ENCODE measurements around the gene MPPED1.

The MPPED1 gene

DNA sequence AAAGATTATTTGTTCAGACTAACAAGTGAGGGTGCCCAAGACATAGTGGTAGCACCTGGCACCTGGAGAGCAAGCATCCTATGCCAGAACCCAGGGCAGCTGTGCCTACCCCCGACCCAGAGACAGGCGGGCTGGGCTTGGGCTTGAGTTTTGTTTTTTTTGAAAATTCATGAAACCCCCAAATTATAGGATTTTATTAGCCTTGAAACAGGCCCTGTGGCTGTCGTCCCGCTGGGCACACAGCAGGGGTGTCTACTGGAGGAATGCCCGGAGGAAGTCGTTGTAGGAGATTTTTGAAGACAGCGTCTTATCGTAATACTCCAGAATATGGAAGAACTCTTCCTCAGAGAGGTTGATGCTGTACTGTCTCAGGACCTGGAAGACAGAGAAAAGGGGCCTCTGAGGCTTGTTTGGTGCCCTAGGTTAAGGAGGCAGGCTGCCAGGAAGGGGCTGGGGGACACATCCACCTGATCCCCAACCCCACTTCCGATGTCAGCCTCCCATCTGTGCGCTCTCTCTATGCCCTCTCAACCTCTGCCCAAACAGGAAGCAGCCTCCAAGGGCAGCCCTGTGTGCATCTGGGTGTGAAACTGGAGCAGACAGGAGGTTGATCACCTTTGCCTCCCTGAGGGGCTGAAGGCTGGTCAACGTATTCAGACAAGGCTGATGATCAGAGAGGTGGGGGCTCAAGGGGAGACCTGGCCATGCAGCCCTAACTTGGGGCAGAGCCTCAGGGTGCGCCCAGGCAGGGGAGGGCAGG, 117.0 kb downstream of the MPPED1 start:
- no peak overlapping the region for H3K4me2 ChIP-seq (ENCODE audit: low read length, poor library complexity, severe bottlenecking)
- H3K9me3 ChIP-seq (ENCODE audit: control insufficient read depth, low read length) = peaks cover 6% of the 10 kb centered on the region
- H3K9ac ChIP-seq (ENCODE audit: low read length) = no peak overlapping the region
- H3K23ac ChIP-seq (ENCODE audit: low read length in 2 of 2) = no peak overlapping the region
- no peak overlapping the region for H2BK15ac ChIP-seq (ENCODE audit: low read depth, poor library complexity, severe bottlenecking)
- no peak overlapping the region for H3K4me3 ChIP-seq (ENCODE audit: insufficient read depth in 1 of 2, low read depth in 1 of 2, low read length in 2 of 2)
- peaks cover 0 to 3% of the 10 kb centered on the region in 2 experiments for H3K36me3 ChIP-seq (ENCODE audit: control insufficient read depth in 1 of 2, insufficient read depth in 2 of 2, low read depth in 1 of 2, low read length in 2 of 2)
- H2AK5ac ChIP-seq (ENCODE audit: low read length, severe bottlenecking) = no peak overlapping the region
- H2BK5ac ChIP-seq (ENCODE audit: low read depth, low read length, poor library complexity, severe bottlenecking) = no peak overlapping the region
- no peaks in the 10 kb centered on the region for H3K4me1 ChIP-seq (ENCODE audit: control insufficient read depth, insufficient read depth, low read depth, low read length)
- H2BK12ac ChIP-seq (ENCODE audit: low read length in 2 of 2) = no peak overlapping the region
- no peak overlapping the region for H3K4ac ChIP-seq (ENCODE audit: low read depth in 1 of 2, low read length in 2 of 2)
- no peak overlapping the region for H3K18ac ChIP-seq (ENCODE audit: low read depth in 1 of 2, low read length in 2 of 2)
- H2AFZ ChIP-seq (ENCODE audit: low read depth, low read length) = no peak overlapping the region
- 77% methylated on average over 8 of the region's 12 CpGs for WGBS
- H2BK120ac ChIP-seq (ENCODE audit: low read depth, low read length) = no peak overlapping the region
- H3K27ac ChIP-seq (ENCODE audit: low read length, poor library complexity, severe bottlenecking) = no peak overlapping the region
- no peak overlapping the region for H4K91ac ChIP-seq (ENCODE audit: low read length)
- no peak overlapping the region for H4K8ac ChIP-seq (ENCODE audit: low read length)
- DNase-seq = no peak
- H3K14ac ChIP-seq (ENCODE audit: low read length in 2 of 2) = no peak overlapping the region
- no peaks in the 10 kb centered on the region for H3K79me1 ChIP-seq (replicated peaks; ENCODE audit: low read length, poor library complexity, severe bottlenecking)
- H3K27me3 ChIP-seq (ENCODE audit: control insufficient read depth in 1 of 2, insufficient read depth in 1 of 2, low read length in 2 of 2) = peaks cover 0 to 20% of the 10 kb centered on the region in 2 experiments

DNA sequence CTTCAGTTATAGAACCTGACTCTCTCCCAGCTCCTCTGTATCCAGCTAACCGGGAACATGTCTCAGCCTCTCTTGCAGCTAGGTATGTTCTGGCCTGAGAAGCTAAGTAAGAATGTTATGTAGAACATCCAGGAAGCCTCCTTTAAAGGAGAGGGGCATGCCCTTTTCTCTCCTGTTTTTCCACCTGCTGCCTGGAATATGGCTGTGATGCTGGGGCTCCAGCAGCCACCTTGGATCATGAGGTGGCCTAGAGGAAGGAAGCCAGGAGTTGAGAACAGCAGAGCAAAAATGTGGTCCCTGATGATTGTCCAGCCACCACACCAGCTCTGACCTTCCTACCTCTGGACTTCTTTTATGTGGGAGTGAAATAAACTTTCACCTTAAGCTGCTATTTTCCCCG, 117.6 kb downstream of the MPPED1 start:
- 83% methylated on average over 1 of the region's 2 CpGs for WGBS
- H3K79me1 ChIP-seq (replicated peaks; ENCODE audit: low read length, poor library complexity, severe bottlenecking) = no peaks in the 10 kb centered on the region
- H3K9ac ChIP-seq (ENCODE audit: low read length) = no peak overlapping the region
- no peak for DNase-seq
- H2BK12ac ChIP-seq (ENCODE audit: low read length in 2 of 2) = no peak overlapping the region
- no peak overlapping the region for H4K91ac ChIP-seq (ENCODE audit: low read length)
- no peak overlapping the region for H3K4me3 ChIP-seq (ENCODE audit: insufficient read depth in 1 of 2, low read depth in 1 of 2, low read length in 2 of 2)
- H2AFZ ChIP-seq (ENCODE audit: low read depth, low read length) = no peak overlapping the region
- H3K4ac ChIP-seq (ENCODE audit: low read depth in 1 of 2, low read length in 2 of 2) = no peak overlapping the region
- no peak overlapping the region for H3K27ac ChIP-seq (ENCODE audit: low read length, poor library complexity, severe bottlenecking)
- H3K9me3 ChIP-seq (ENCODE audit: control insufficient read depth, low read length) = peaks cover 6% of the 10 kb centered on the region
- no peak overlapping the region for H3K4me2 ChIP-seq (ENCODE audit: low read length, poor library complexity, severe bottlenecking)
- H2BK120ac ChIP-seq (ENCODE audit: low read depth, low read length) = no peak overlapping the region
- H4K8ac ChIP-seq (ENCODE audit: low read length) = no peak overlapping the region
- H3K4me1 ChIP-seq (ENCODE audit: control insufficient read depth, insufficient read depth, low read depth, low read length) = no peaks in the 10 kb centered on the region
- no peak overlapping the region for H3K14ac ChIP-seq (ENCODE audit: low read length in 2 of 2)
- no peak overlapping the region for H2AK5ac ChIP-seq (ENCODE audit: low read length, severe bottlenecking)
- peaks cover 0 to 3% of the 10 kb centered on the region in 2 experiments for H3K36me3 ChIP-seq (ENCODE audit: control insufficient read depth in 1 of 2, insufficient read depth in 2 of 2, low read depth in 1 of 2, low read length in 2 of 2)
- no peak overlapping the region for H2BK5ac ChIP-seq (ENCODE audit: low read depth, low read length, poor library complexity, severe bottlenecking)
- H2BK15ac ChIP-seq (ENCODE audit: low read depth, poor library complexity, severe bottlenecking) = no peak overlapping the region
- H3K23ac ChIP-seq (ENCODE audit: low read length in 2 of 2) = no peak overlapping the region
- H3K27me3 ChIP-seq (ENCODE audit: control insufficient read depth in 1 of 2, insufficient read depth in 1 of 2, low read length in 2 of 2) = peaks cover 0 to 16% of the 10 kb centered on the region in 2 experiments
- no peak overlapping the region for H3K18ac ChIP-seq (ENCODE audit: low read depth in 1 of 2, low read length in 2 of 2)

DNA sequence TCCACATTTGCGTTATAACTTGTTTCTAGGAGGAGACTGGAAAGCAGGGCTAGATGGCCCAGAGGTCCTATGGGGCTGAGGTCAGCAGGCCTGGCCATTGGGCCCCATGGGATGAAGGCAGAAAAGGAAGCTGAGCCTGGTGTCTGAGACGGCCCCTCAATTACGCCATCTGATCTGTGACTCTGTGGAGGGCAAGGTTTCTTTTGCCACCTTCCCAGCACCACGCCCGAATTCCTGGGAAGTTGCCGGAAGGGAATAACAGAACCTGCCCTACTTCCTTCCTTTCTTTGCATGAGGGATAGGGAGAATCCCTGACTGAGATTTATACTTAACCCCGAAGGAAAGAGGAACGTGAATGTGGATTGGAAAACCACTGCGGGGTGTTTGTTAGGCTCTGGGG, 118.1 kb downstream of the MPPED1 start:
- Histone ChIP-seq H3K18ac (ENCODE audit: low read depth in 1 of 2, low read length in 2 of 2) (no peak overlapping the region), H3K4me3 (ENCODE audit: insufficient read depth in 1 of 2, low read depth in 1 of 2, low read length in 2 of 2) (no peak overlapping the region), H3K79me1 (replicated peaks; ENCODE audit: low read length, poor library complexity, severe bottlenecking) (no peaks in the 10 kb centered on the region), H2AK5ac (ENCODE audit: low read length, severe bottlenecking) (no peak overlapping the region), H3K9ac (ENCODE audit: low read length) (no peak overlapping the region), H4K8ac (ENCODE audit: low read length) (no peak overlapping the region), H3K14ac (ENCODE audit: low read length in 2 of 2) (no peak overlapping the region), H3K4ac (ENCODE audit: low read depth in 1 of 2, low read length in 2 of 2) (no peak overlapping the region), H4K91ac (ENCODE audit: low read length) (no peak overlapping the region), H2AFZ (ENCODE audit: low read depth, low read length) (no peak overlapping the region), H2BK120ac (ENCODE audit: low read depth, low read length) (no peak overlapping the region), H2BK15ac (ENCODE audit: low read depth, poor library complexity, severe bottlenecking) (no peak overlapping the region), H2BK5ac (ENCODE audit: low read depth, low read length, poor library complexity, severe bottlenecking) (no peak overlapping the region), H3K23ac (ENCODE audit: low read length in 2 of 2) (no peak overlapping the region), H3K27me3 (ENCODE audit: control insufficient read depth in 1 of 2, insufficient read depth in 1 of 2, low read length in 2 of 2) (peaks cover 0 to 16% of the 10 kb centered on the region in 2 experiments), H3K27ac (ENCODE audit: low read length, poor library complexity, severe bottlenecking) (no peak overlapping the region), H3K4me1 (ENCODE audit: control insufficient read depth, insufficient read depth, low read depth, low read length) (no peaks in the 10 kb centered on the region), H2BK12ac (ENCODE audit: low read length in 2 of 2) (no peak overlapping the region), H3K36me3 (ENCODE audit: control insufficient read depth in 1 of 2, insufficient read depth in 2 of 2, low read depth in 1 of 2, low read length in 2 of 2) (peaks cover 0 to 3% of the 10 kb centered on the region in 2 experiments), H3K9me3 (ENCODE audit: control insufficient read depth, low read length) (peaks cover 6% of the 10 kb centered on the region), H3K4me2 (ENCODE audit: low read length, poor library complexity, severe bottlenecking) (no peak overlapping the region)
- WGBS = 90% methylated on average over 9 of the region's 9 CpGs
- DNase-seq = no peak

DNA sequence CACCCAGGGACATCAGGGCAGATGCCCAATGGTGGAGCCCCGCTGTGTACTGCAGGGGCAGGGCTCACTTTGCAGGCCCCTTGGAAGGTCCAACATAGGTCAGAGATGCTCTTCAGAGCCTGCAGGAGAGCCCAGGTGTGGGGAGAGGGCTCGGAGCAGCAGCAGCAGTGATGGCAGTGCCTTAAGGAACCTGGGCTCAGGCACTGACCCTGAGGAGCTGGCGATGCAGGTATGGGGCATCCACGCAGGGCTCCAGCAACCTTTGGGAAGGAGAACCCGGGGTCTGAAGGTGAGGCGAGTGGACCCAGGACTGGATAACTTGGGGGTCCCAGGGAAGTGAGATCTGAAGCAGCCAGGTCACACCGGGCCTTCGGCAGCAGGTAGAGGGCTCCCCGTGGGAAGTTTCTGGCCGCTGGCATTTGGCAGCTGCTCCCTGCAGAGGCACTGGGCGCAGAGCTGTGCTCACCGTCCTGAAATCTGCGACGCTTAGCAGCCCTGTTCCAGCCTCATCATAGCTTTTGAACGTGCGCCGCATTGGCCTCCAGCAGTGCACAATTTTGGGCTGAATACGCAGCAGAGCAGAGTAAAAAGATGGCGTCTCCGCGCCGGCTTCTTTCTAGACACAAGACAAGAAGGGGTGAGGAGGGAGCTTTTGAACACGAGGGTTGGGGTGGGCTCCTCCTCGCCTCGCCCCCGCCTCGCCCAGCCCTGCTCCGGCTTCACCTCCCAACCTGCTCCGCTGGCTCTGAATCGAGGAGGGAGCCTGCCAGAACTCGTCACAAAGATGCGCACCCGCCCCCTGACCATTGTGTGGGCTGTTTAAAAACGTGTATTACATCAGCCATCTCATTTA, 118.8 kb downstream of the MPPED1 start:
- Histone ChIP-seq H4K91ac (ENCODE audit: low read length) (no peak overlapping the region), H3K9me3 (ENCODE audit: control insufficient read depth, low read length) (peaks cover 6% of the 10 kb centered on the region), H2BK120ac (ENCODE audit: low read depth, low read length) (no peak overlapping the region), H3K36me3 (ENCODE audit: control insufficient read depth in 1 of 2, insufficient read depth in 2 of 2, low read depth in 1 of 2, low read length in 2 of 2) (peaks cover 0 to 3% of the 10 kb centered on the region in 2 experiments), H2AK5ac (ENCODE audit: low read length, severe bottlenecking) (no peak overlapping the region), H3K14ac (ENCODE audit: low read length in 2 of 2) (no peak overlapping the region), H3K4me1 (ENCODE audit: control insufficient read depth, insufficient read depth, low read depth, low read length) (no peaks in the 10 kb centered on the region), H2AFZ (ENCODE audit: low read depth, low read length) (no peak overlapping the region), H3K4me3 (ENCODE audit: insufficient read depth in 1 of 2, low read depth in 1 of 2, low read length in 2 of 2) (no peak overlapping the region), H2BK15ac (ENCODE audit: low read depth, poor library complexity, severe bottlenecking) (no peak overlapping the region), H3K4ac (ENCODE audit: low read depth in 1 of 2, low read length in 2 of 2) (no peak overlapping the region), H4K8ac (ENCODE audit: low read length) (no peak overlapping the region), H2BK12ac (ENCODE audit: low read length in 2 of 2) (no peak overlapping the region), H3K27me3 (ENCODE audit: control insufficient read depth in 1 of 2, insufficient read depth in 1 of 2, low read length in 2 of 2) (peaks cover 0 to 12% of the 10 kb centered on the region in 2 experiments), H2BK5ac (ENCODE audit: low read depth, low read length, poor library complexity, severe bottlenecking) (no peak overlapping the region), H3K18ac (ENCODE audit: low read depth in 1 of 2, low read length in 2 of 2) (no peak overlapping the region), H3K4me2 (ENCODE audit: low read length, poor library complexity, severe bottlenecking) (no peak overlapping the region), H3K23ac (ENCODE audit: low read length in 2 of 2) (no peak overlapping the region), H3K27ac (ENCODE audit: low read length, poor library complexity, severe bottlenecking) (no peak overlapping the region), H3K9ac (ENCODE audit: low read length) (no peak overlapping the region), H3K79me1 (replicated peaks; ENCODE audit: low read length, poor library complexity, severe bottlenecking) (no peaks in the 10 kb centered on the region)
- 80% methylated on average over 28 of the region's 34 CpGs for WGBS
- no peak for DNase-seq
